ENCODE data around the gene CNTNAP2. TPM values are rescaled to one million over a fixed set of nuclear protein-coding genes. Genes with fewer than 3 reads are reported as not detected.

CNTNAP2 gene
- total and polyA plus RNA-seq, 4 donors = not detected

GRCh38 chr7:147639037-147639436 is 1522.4 kb downstream of the CNTNAP2 start:
- WGBS, 2 donors = 78 to 87% methylated on average over 6 of the region's 6 CpGs
- H3K4me3 ChIP-seq (ENCODE audit: low read length in 2 of 2) = no peak overlapping the region
- H3K36me3 ChIP-seq (ENCODE audit: control insufficient read depth in 1 of 2, insufficient read depth in 2 of 2, low read length in 1 of 2) = no peaks in the 10 kb centered on the region
- intact Hi-C loops (cut with DNase I) = no loop called here
- H3K27ac ChIP-seq (ENCODE audit: low read depth in 1 of 2, low read length in 2 of 2) = no peak overlapping the region
- DNase-seq (no peak), ATAC-seq (ENCODE audit: low FRiP score) (no peak)
- H3K27me3 ChIP-seq (ENCODE audit: control insufficient read depth in 1 of 2, insufficient read depth in 2 of 2, low read length in 1 of 2) = no peaks in the 10 kb centered on the region
- no peaks in the 10 kb centered on the region for H3K9me3 ChIP-seq (ENCODE audit: control insufficient read depth, low read length)
- no peaks in the 10 kb centered on the region for H3K4me1 ChIP-seq (ENCODE audit: control insufficient read depth in 1 of 2, insufficient read depth in 2 of 2, low read length in 2 of 2)

- Histone ChIP-seq H3K4me3 (ENCODE audit: low read length in 2 of 2) (no peak overlapping the region), H3K36me3 (ENCODE audit: control insufficient read depth in 1 of 2, insufficient read depth in 2 of 2, low read length in 1 of 2) (no peaks in the 10 kb centered on the region), H3K9me3 (ENCODE audit: control insufficient read depth, low read length) (no peaks in the 10 kb centered on the region), H3K27me3 (ENCODE audit: control insufficient read depth in 1 of 2, insufficient read depth in 2 of 2, low read length in 1 of 2) (no peaks in the 10 kb centered on the region), H3K4me1 (ENCODE audit: control insufficient read depth in 1 of 2, insufficient read depth in 2 of 2, low read length in 2 of 2) (no peaks in the 10 kb centered on the region), H3K27ac (ENCODE audit: low read depth in 1 of 2, low read length in 2 of 2) (no peak overlapping the region)
- ATAC-seq (ENCODE audit: low FRiP score) (no peak), DNase-seq (no peak)
- intact Hi-C loops (cut with DNase I) = no loop called here
- WGBS, 2 donors = 58 to 66% methylated on average over 3 of the region's 3 CpGs
These were observed 1523.2 kb downstream of the CNTNAP2 start for GRCh38 chr7:147639751-147640150.

DNA sequence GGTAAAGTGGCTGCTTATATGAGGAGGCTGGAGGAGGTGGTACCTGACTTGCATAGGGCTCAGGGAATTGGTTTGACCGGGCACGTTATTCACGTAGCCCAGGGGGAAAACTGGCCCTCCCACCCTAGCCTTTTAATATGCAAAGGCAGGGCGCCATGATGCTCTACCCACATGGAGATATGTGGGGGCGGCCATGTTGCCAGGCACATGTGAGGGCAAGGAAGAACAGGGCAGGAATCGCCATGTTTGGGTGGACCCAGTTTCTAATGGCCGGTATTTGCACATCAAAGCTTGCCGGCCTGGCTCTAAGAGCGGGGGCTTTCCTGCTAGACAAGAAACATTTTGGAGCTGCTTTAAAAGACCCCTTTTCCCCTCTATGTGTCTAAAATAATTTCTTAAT is 1524.2 kb downstream of the CNTNAP2 start:
- no peaks in the 10 kb centered on the region for H3K9me3 ChIP-seq (ENCODE audit: control insufficient read depth, low read length)
- intact Hi-C loops (cut with DNase I) = no loop called here
- no peaks in the 10 kb centered on the region for H3K27me3 ChIP-seq (ENCODE audit: control insufficient read depth in 1 of 2, insufficient read depth in 2 of 2, low read length in 1 of 2)
- no peaks in the 10 kb centered on the region for H3K36me3 ChIP-seq (ENCODE audit: control insufficient read depth in 1 of 2, insufficient read depth in 2 of 2, low read length in 1 of 2)
- H3K27ac ChIP-seq (ENCODE audit: low read depth in 1 of 2, low read length in 2 of 2) = no peak overlapping the region
- WGBS, 2 donors = 91 to 96% methylated on average over 9 of the region's 9 CpGs
- no peaks in the 10 kb centered on the region for H3K4me1 ChIP-seq (ENCODE audit: control insufficient read depth in 1 of 2, insufficient read depth in 2 of 2, low read length in 2 of 2)
- DNase-seq (no peak), ATAC-seq (ENCODE audit: low FRiP score) (no peak)
- H3K4me3 ChIP-seq (ENCODE audit: low read length in 2 of 2) = no peak overlapping the region

GRCh38 chr7:147646568-147646967 is 1530.0 kb downstream of the CNTNAP2 start:
- H3K4me3 ChIP-seq (ENCODE audit: low read length in 2 of 2) = no peak overlapping the region
- no peaks in the 10 kb centered on the region for H3K4me1 ChIP-seq (ENCODE audit: control insufficient read depth in 1 of 2, insufficient read depth in 2 of 2, low read length in 2 of 2)
- 91 to 93% methylated on average over 4 of the region's 4 CpGs for WGBS, 2 donors
- no peak for DNase-seq
- no peaks in the 10 kb centered on the region for H3K36me3 ChIP-seq (ENCODE audit: control insufficient read depth in 1 of 2, insufficient read depth in 2 of 2, low read length in 1 of 2)
- H3K27me3 ChIP-seq (ENCODE audit: control insufficient read depth in 1 of 2, insufficient read depth in 2 of 2, low read length in 1 of 2) = no peaks in the 10 kb centered on the region
- no peak for ATAC-seq (ENCODE audit: low FRiP score)
- H3K9me3 ChIP-seq (ENCODE audit: control insufficient read depth, low read length) = no peaks in the 10 kb centered on the region
- intact Hi-C loops (cut with DNase I) = no loop called here
- H3K27ac ChIP-seq (ENCODE audit: low read depth in 1 of 2, low read length in 2 of 2) = no peak overlapping the region

- Histone ChIP-seq H3K4me3 (ENCODE audit: low read length in 2 of 2) (no peak overlapping the region), H3K27me3 (ENCODE audit: control insufficient read depth in 1 of 2, insufficient read depth in 2 of 2, low read length in 1 of 2) (no peaks in the 10 kb centered on the region), H3K36me3 (ENCODE audit: control insufficient read depth in 1 of 2, insufficient read depth in 2 of 2, low read length in 1 of 2) (no peaks in the 10 kb centered on the region), H3K4me1 (ENCODE audit: control insufficient read depth in 1 of 2, insufficient read depth in 2 of 2, low read length in 2 of 2) (no peaks in the 10 kb centered on the region), H3K27ac (ENCODE audit: low read depth in 1 of 2, low read length in 2 of 2) (no peak overlapping the region), H3K9me3 (ENCODE audit: control insufficient read depth, low read length) (no peaks in the 10 kb centered on the region)
- 54 to 59% methylated on average over 3 of the region's 3 CpGs for WGBS, 2 donors
- ATAC-seq (ENCODE audit: low FRiP score) (no peak), DNase-seq (no peak)
- intact Hi-C loops (cut with DNase I) = no loop called here
These were observed 1534.4 kb downstream of the CNTNAP2 start for GRCh38 chr7:147650991-147651390.

GRCh38 chr7:147651601-147652000 is 1535.0 kb downstream of the CNTNAP2 start:
- 70 to 72% methylated on average over 1 of the region's 1 CpG for whole genome bisulfite sequencing, 2 donors
- intact Hi-C loops (cut with DNase I) = no loop called here
- H3K9me3 ChIP-seq (ENCODE audit: control insufficient read depth, low read length) = no peaks in the 10 kb centered on the region
- no peaks in the 10 kb centered on the region for H3K4me1 ChIP-seq (ENCODE audit: control insufficient read depth in 1 of 2, insufficient read depth in 2 of 2, low read length in 2 of 2)
- no peak overlapping the region for H3K4me3 ChIP-seq (ENCODE audit: low read length in 2 of 2)
- no peak overlapping the region for H3K27ac ChIP-seq (ENCODE audit: low read depth in 1 of 2, low read length in 2 of 2)
- H3K27me3 ChIP-seq (ENCODE audit: control insufficient read depth in 1 of 2, insufficient read depth in 2 of 2, low read length in 1 of 2) = no peaks in the 10 kb centered on the region
- DNase-seq (no peak), ATAC-seq (ENCODE audit: low FRiP score) (no peak)
- H3K36me3 ChIP-seq (ENCODE audit: control insufficient read depth in 1 of 2, insufficient read depth in 2 of 2, low read length in 1 of 2) = no peaks in the 10 kb centered on the region

DNA sequence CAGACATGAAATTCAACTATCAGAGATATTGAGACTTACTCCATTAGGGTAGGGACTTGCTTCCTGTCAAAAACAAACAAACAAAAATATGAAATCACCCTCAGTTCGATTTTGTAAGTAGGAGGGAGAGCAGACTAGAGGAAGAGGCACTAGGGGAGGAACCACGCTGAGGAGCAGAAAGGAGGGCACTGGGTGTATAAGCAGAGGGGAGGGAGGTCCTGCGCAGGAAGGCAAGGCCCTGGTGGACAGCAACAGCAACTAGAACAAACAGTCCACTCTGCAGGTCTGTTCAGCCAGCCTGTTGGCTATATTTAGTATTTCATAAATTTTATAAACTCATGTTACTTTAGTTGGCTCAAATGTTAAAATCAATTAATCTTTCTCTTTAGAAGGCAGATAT is 1536.9 kb downstream of the CNTNAP2 start:
- H3K36me3 ChIP-seq (ENCODE audit: control insufficient read depth in 1 of 2, insufficient read depth in 2 of 2, low read length in 1 of 2) = no peaks in the 10 kb centered on the region
- no peaks in the 10 kb centered on the region for H3K9me3 ChIP-seq (ENCODE audit: control insufficient read depth, low read length)
- intact Hi-C loops (cut with DNase I) = no loop called here
- no peaks in the 10 kb centered on the region for H3K4me1 ChIP-seq (ENCODE audit: control insufficient read depth in 1 of 2, insufficient read depth in 2 of 2, low read length in 2 of 2)
- no peak overlapping the region for H3K4me3 ChIP-seq (ENCODE audit: low read length in 2 of 2)
- DNase-seq = no peak
- no peak for ATAC-seq (ENCODE audit: low FRiP score)
- 40 to 51% methylated on average over 3 of the region's 3 CpGs for WGBS, 2 donors
- no peaks in the 10 kb centered on the region for H3K27me3 ChIP-seq (ENCODE audit: control insufficient read depth in 1 of 2, insufficient read depth in 2 of 2, low read length in 1 of 2)
- no peak overlapping the region for H3K27ac ChIP-seq (ENCODE audit: low read depth in 1 of 2, low read length in 2 of 2)

DNA sequence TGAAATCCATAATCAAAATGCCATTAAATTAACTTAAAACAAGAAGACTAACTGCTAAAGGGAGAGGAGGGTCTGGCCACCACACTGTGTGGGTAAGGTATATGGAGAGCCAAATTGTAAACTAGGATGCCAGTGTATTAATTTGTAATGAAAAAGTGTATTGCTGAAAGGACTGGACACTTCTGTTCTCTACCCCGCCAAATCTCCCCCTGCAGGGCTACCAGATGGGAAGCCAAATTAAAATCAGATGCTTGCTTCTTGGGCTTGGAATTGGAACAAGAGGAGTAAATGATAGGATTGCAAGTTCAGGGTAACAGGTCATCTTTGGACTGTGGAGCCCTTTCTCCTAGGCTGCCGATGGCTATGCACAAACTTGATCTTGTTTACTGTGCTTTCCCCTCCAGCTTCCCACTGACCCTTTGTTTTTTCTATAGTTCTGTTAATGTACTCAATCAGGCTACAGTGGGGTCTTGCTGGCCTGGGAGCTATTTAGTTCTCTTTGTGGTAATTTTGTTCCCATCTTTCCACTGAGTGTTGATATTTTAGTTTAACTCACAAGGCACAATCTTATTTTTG is 1541.9 kb downstream of the CNTNAP2 start:
- Histone ChIP-seq H3K4me3 (ENCODE audit: low read length in 2 of 2) (no peak overlapping the region), H3K27ac (ENCODE audit: low read depth in 1 of 2, low read length in 2 of 2) (no peak overlapping the region), H3K36me3 (ENCODE audit: control insufficient read depth in 1 of 2, insufficient read depth in 2 of 2, low read length in 1 of 2) (no peaks in the 10 kb centered on the region), H3K27me3 (ENCODE audit: control insufficient read depth in 1 of 2, insufficient read depth in 2 of 2, low read length in 1 of 2) (no peaks in the 10 kb centered on the region), H3K4me1 (ENCODE audit: control insufficient read depth in 1 of 2, insufficient read depth in 2 of 2, low read length in 2 of 2) (no peaks in the 10 kb centered on the region), H3K9me3 (ENCODE audit: control insufficient read depth, low read length) (no peaks in the 10 kb centered on the region)
- DNase-seq (no peak), ATAC-seq (ENCODE audit: low FRiP score) (no peak)
- intact Hi-C loops (cut with DNase I) = no loop called here
- 62 to 82% methylated on average over 2 of the region's 2 CpGs for WGBS, 2 donors

DNA sequence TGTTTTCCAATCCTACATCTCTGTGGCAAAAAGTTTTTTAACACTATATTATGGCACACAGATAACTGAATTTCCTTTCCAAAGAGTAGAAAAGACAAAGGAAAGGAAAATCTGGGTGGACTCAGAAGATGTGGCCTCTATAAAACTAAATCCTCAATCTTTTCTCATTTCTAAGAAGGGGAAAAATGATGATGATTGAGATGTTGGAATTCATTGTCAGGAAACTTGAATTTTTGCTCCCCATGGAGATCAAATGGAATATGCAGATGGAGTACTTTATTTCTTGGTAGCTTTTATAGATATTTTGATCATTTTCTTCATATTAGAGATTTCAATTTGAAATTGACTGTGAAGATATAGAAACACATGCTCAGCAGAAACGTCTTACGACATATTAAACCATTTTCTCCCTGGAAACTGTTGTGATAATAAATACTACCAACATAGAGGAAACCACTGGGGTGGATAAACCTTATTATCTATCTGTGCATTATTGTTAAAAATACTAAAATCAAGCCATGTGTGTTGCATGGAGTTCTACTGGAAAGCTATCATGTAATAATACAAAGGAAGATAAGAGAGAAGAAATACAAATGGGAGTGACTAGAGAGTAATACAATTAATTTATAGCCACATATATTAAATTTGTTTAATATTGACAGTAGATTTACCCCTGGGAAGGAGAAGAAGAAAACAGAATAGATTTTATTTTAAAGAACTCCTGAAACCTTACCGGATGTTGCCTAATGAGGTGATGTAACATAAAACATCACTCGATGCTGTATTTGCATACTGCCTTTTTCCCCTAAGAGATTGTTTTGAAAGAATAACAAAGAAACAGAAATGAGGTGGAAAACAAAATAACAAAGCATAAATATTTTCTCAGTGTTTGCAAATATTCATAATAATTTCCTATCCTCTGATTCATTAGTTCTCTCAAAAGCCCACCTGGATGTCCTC is 1542.7 kb downstream of the CNTNAP2 start:
- DNase-seq = no peak
- no peak overlapping the region for H3K4me3 ChIP-seq (ENCODE audit: low read length in 2 of 2)
- no peaks in the 10 kb centered on the region for H3K27me3 ChIP-seq (ENCODE audit: control insufficient read depth in 1 of 2, insufficient read depth in 2 of 2, low read length in 1 of 2)
- no peaks in the 10 kb centered on the region for H3K4me1 ChIP-seq (ENCODE audit: control insufficient read depth in 1 of 2, insufficient read depth in 2 of 2, low read length in 2 of 2)
- H3K27ac ChIP-seq (ENCODE audit: low read depth in 1 of 2, low read length in 2 of 2) = no peak overlapping the region
- intact Hi-C loops (cut with DNase I) = no loop called here
- H3K9me3 ChIP-seq (ENCODE audit: control insufficient read depth, low read length) = no peaks in the 10 kb centered on the region
- 86 to 87% methylated on average over 4 of the region's 4 CpGs for WGBS, 2 donors
- H3K36me3 ChIP-seq (ENCODE audit: control insufficient read depth in 1 of 2, insufficient read depth in 2 of 2, low read length in 1 of 2) = no peaks in the 10 kb centered on the region
- ATAC-seq (ENCODE audit: low FRiP score) = no peak

Data from aorta (tissue), 5 donors.